ENCODE data around the gene GALNT8.

DNA sequence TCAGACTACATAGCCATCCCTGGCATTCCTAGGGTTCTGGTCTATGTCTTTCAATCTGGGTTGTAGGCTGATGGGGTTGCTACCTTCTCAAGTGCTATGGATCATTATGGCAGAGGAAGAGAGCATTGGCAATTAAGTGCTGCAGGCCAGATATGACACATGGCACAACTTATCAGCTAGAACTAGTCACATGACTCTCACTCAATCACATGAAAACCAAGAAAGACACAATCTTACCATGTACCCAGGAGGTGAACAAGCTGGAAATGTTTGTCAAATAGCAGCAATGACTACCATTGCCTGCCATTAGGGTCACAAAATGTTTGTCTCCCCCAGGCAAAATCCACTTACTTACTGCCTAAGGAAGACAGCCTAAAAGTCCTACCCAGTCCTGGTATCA, 80.4 kb downstream of the GALNT8 start:
- TF ChIP-seq, protein P1, sequence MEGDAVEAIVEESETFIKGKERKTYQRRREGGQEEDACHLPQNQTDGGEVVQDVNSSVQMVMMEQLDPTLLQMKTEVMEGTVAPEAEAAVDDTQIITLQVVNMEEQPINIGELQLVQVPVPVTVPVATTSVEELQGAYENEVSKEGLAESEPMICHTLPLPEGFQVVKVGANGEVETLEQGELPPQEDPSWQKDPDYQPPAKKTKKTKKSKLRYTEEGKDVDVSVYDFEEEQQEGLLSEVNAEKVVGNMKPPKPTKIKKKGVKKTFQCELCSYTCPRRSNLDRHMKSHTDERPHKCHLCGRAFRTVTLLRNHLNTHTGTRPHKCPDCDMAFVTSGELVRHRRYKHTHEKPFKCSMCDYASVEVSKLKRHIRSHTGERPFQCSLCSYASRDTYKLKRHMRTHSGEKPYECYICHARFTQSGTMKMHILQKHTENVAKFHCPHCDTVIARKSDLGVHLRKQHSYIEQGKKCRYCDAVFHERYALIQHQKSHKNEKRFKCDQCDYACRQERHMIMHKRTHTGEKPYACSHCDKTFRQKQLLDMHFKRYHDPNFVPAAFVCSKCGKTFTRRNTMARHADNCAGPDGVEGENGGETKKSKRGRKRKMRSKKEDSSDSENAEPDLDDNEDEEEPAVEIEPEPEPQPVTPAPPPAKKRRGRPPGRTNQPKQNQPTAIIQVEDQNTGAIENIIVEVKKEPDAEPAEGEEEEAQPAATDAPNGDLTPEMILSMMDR (IDR thresholded peaks at IDR 0.05), result no peak
- TF ChIP-seq POLR2AphosphoS5 (IDR thresholded peaks at IDR 0.05; ENCODE audit: low read depth, low read length), result no peak
- TF ChIP-seq, protein P2, sequence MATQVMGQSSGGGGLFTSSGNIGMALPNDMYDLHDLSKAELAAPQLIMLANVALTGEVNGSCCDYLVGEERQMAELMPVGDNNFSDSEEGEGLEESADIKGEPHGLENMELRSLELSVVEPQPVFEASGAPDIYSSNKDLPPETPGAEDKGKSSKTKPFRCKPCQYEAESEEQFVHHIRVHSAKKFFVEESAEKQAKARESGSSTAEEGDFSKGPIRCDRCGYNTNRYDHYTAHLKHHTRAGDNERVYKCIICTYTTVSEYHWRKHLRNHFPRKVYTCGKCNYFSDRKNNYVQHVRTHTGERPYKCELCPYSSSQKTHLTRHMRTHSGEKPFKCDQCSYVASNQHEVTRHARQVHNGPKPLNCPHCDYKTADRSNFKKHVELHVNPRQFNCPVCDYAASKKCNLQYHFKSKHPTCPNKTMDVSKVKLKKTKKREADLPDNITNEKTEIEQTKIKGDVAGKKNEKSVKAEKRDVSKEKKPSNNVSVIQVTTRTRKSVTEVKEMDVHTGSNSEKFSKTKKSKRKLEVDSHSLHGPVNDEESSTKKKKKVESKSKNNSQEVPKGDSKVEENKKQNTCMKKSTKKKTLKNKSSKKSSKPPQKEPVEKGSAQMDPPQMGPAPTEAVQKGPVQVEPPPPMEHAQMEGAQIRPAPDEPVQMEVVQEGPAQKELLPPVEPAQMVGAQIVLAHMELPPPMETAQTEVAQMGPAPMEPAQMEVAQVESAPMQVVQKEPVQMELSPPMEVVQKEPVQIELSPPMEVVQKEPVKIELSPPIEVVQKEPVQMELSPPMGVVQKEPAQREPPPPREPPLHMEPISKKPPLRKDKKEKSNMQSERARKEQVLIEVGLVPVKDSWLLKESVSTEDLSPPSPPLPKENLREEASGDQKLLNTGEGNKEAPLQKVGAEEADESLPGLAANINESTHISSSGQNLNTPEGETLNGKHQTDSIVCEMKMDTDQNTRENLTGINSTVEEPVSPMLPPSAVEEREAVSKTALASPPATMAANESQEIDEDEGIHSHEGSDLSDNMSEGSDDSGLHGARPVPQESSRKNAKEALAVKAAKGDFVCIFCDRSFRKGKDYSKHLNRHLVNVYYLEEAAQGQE (IDR thresholded peaks at IDR 0.05; ENCODE audit: insufficient read depth in 1 of 2, low read depth in 2 of 2, low read length in 1 of 2), result no peak
- TF ChIP-seq SIN3A (IDR thresholded peaks at IDR 0.05; ENCODE audit: borderline replicate concordance, insufficient read depth, low read depth, low read length), result no peak
- no peak for TF ChIP-seq TCF7L2 (IDR thresholded peaks at IDR 0.05; ENCODE audit: low read depth, low read length)
